Vagina (tissue), 2 donors: Measurements from ENCODE around the gene BASP1.

ENCODE experiments used
- CTCF ChIP-seq, 3 experiments: fragments of 450-650 bp in 2 of 3; fragments of 200-600 bp in 1 of 3; sonication (generic) in 1 of 3; IDR thresholded peaks; one replicate each; pipeline ENCODE4 v1.5.1; 2017 to 2019; ENCODE audit warnings: antibody characterized with exemption in 3 of 3, mild to moderate bottlenecking in 2 of 3, moderate library complexity in 2 of 3
- POLR2A ChIP-seq, 2 donors: fragments of 450-650 bp; IDR thresholded peaks; one replicate each; pipeline ENCODE4 v1.6.1; 2017; ENCODE audit warnings: antibody characterized with exemption in 2 of 2, mild to moderate bottlenecking in 2 of 2, moderate library complexity in 2 of 2
- POLR2AphosphoS5 ChIP-seq, 2 donors: sonication (generic); formaldehyde crosslinking; IDR thresholded peaks; one replicate each; pipeline ENCODE4 v1.9.0; 2017; ENCODE audit warnings: antibody characterized with exemption in 2 of 2, mild to moderate bottlenecking in 2 of 2, low read depth in 1 of 2; ENCODE audit not compliant: insufficient read depth in 1 of 2

GRCh38 chr5:17219469-17219868 is 2.0 kb downstream of the BASP1 start:
- TF ChIP-seq CTCF (IDR thresholded peaks at IDR 0.05) (no peak), POLR2AphosphoS5 (IDR thresholded peaks at IDR 0.05; ENCODE audit: insufficient read depth in 1 of 2, low read depth in 1 of 2) (no peak), POLR2A (IDR thresholded peaks at IDR 0.05) (no peak)
